ENCODE measurements around the gene AMOTL2.
A peak's percentile ranks its signal among the peaks of the same experiment; 100 is the strongest.

AMOTL2 gene

GRCh38 chr3:134311265-134311664 lies 63.0 kb downstream of the AMOTL2 start:
- H3K27me3 ChIP-seq (ENCODE audit: control insufficient read depth, insufficient read depth, low read length) = no peaks in the 10 kb centered on the region
- no peaks in the 10 kb centered on the region for H3K36me3 ChIP-seq (ENCODE audit: control insufficient read depth, insufficient read depth, low read length)
- H3K4me3 ChIP-seq (ENCODE audit: low read length) = no peak overlapping the region
- no peak overlapping the region for H3K27ac ChIP-seq (ENCODE audit: low read depth, low read length)
- no peak overlapping the region for H3K9ac ChIP-seq (ENCODE audit: low read length)
- peaks cover 26% of the 10 kb centered on the region for H3K4me1 ChIP-seq (ENCODE audit: control insufficient read depth, insufficient read depth, low read length)

GRCh38 chr3:134309987-134310700 lies 64.1 kb downstream of the AMOTL2 start:
- Histone ChIP-seq H3K27me3 (ENCODE audit: control insufficient read depth, insufficient read depth, low read length) (no peaks in the 10 kb centered on the region), H3K4me3 (ENCODE audit: low read length) (no peak overlapping the region), H3K27ac (ENCODE audit: low read depth, low read length) (no peak overlapping the region), H3K4me1 (ENCODE audit: control insufficient read depth, insufficient read depth, low read length) (peaks cover 23% of the 10 kb centered on the region), H3K9ac (ENCODE audit: low read length) (no peak overlapping the region), H3K36me3 (ENCODE audit: control insufficient read depth, insufficient read depth, low read length) (no peaks in the 10 kb centered on the region)

- Histone ChIP-seq H3K4me1 (ENCODE audit: control insufficient read depth, insufficient read depth, low read length) (peaks cover 8% of the 10 kb centered on the region), H3K36me3 (ENCODE audit: control insufficient read depth, insufficient read depth, low read length) (no peaks in the 10 kb centered on the region), H3K27me3 (ENCODE audit: control insufficient read depth, insufficient read depth, low read length) (no peaks in the 10 kb centered on the region), H3K4me3 (ENCODE audit: low read length) (no peak overlapping the region), H3K27ac (ENCODE audit: low read depth, low read length) (peak overlapping the region; percentile 7), H3K9ac (ENCODE audit: low read length) (peak overlapping the region; percentile 16)
Measured at GRCh38 chr3:134308350-134308891, 65.8 kb downstream of the AMOTL2 start.

GRCh38 chr3:134307425-134307824 lies 66.8 kb downstream of the AMOTL2 start:
- no peak overlapping the region for H3K4me3 ChIP-seq (ENCODE audit: low read length)
- H3K27me3 ChIP-seq (ENCODE audit: control insufficient read depth, insufficient read depth, low read length) = no peaks in the 10 kb centered on the region
- no peak overlapping the region for H3K9ac ChIP-seq (ENCODE audit: low read length)
- H3K4me1 ChIP-seq (ENCODE audit: control insufficient read depth, insufficient read depth, low read length) = peaks cover 8% of the 10 kb centered on the region
- no peaks in the 10 kb centered on the region for H3K36me3 ChIP-seq (ENCODE audit: control insufficient read depth, insufficient read depth, low read length)
- no peak overlapping the region for H3K27ac ChIP-seq (ENCODE audit: low read depth, low read length)

GRCh38 chr3:134306320-134306719 lies 67.9 kb downstream of the AMOTL2 start:
- Histone ChIP-seq H3K9ac (ENCODE audit: low read length) (no peak overlapping the region), H3K27ac (ENCODE audit: low read depth, low read length) (no peak overlapping the region), H3K27me3 (ENCODE audit: control insufficient read depth, insufficient read depth, low read length) (no peaks in the 10 kb centered on the region), H3K4me1 (ENCODE audit: control insufficient read depth, insufficient read depth, low read length) (peaks cover 8% of the 10 kb centered on the region), H3K36me3 (ENCODE audit: control insufficient read depth, insufficient read depth, low read length) (no peaks in the 10 kb centered on the region), H3K4me3 (ENCODE audit: low read length) (no peak overlapping the region)

Data from rectal smooth muscle tissue (tissue), 1 donor.